A549 (cell line): Measurements from ENCODE around the gene SLC26A4. TPM values are rescaled to one million over a fixed set of nuclear protein-coding genes. Genes with fewer than 3 reads are reported as not detected.

Experiments used
- ATAC-seq, 2 experiments: fragments of 200-7000 bp in 1 of 2; fragments of >200 bp in 1 of 2; cut with Nextera tagmentation in 1 of 2; cut with Tn5 transposase in 1 of 2; 3 replicates each; pipeline versions ENCODE4 v1.8.0 to v1.9.1; 2018 to 2020; ENCODE audit warnings: mild to moderate bottlenecking in 1 of 2, moderate library complexity in 1 of 2
- CTCF ChIA-PET: fragments of 300-600 bp; sonication (Branson Sonifier 250); formaldehyde crosslinking; extraction: SDS; loops from one replicate; lab custom pipeline; 2021; ENCODE audit warnings: antibody characterized with exemption, inconsistent platforms; lab: Yijun Ruan, JAX
- POLR2A ChIA-PET: fragments of 350-600 bp; formaldehyde crosslinking; extraction: SDS; loops from one replicate; lab custom pipeline; 2021; ENCODE audit warnings: antibody characterized with exemption, inconsistent platforms; lab: Yijun Ruan, JAX
- DNase-seq, 2 experiments: peaks; one replicate each; pipeline versions ENCODE4 v3.0.0 to v3.0.0-alpha.2; 2011 to 2016; ENCODE audit warnings: low read depth in 1 of 2, low spot score in 1 of 2
- FAIRE-seq: peaks from 2 replicates; lab custom pipeline; 2011; peaks lifted over from hg19 to GRCh38; lab: Jason Lieb, UNC
- H3K27ac ChIP-seq, 2 experiments: fragments of >200 bp; sonication (Bioruptor Twin); formaldehyde crosslinking; 3 replicates each; pipeline ENCODE4 v1.5.1; 2016 to 2017
- H3K4me1 ChIP-seq: fragments of >200 bp; sonication (Bioruptor Twin); formaldehyde crosslinking; 3 replicates; pipeline ENCODE4 v1.6.1; 2016
- H3K4me2 ChIP-seq: fragments of >200 bp; sonication (Bioruptor Twin); formaldehyde crosslinking; 3 replicates; pipeline ENCODE4 v1.6.1; 2016
- H3K4me3 ChIP-seq: fragments of >200 bp; sonication (Bioruptor Twin); formaldehyde crosslinking; 3 replicates; pipeline ENCODE4 v1.5.1; 2016
- H3K9me3 ChIP-seq: fragments of >200 bp; sonication (Bioruptor Twin); formaldehyde crosslinking; 3 replicates; pipeline ENCODE4 v1.6.1; 2016
- ATOH8 ChIP-seq: fragments of 250-450 bp; sonication (Bioruptor Pico); IDR thresholded peaks from 2 replicates; pipeline ENCODE4 v1.5.0; 2020; ENCODE audit warnings: low read depth, mild to moderate bottlenecking, moderate library complexity
- CBX2 ChIP-seq: fragments of 200-600 bp; sonication (generic); IDR thresholded peaks from 2 replicates; pipeline ENCODE4 v1.6.1; 2016; ENCODE audit warnings: low read depth, mild to moderate bottlenecking, borderline replicate concordance
- CEBPB ChIP-seq, 2 experiments: fragments of >200 bp in 1 of 2; sonication (Bioruptor Twin) in 1 of 2; formaldehyde crosslinking in 1 of 2; IDR thresholded peaks; 2 replicates each; pipeline ENCODE4 v1.6.1; 2012 to 2016
- CHD2 ChIP-seq: fragments of 150-350 bp; IDR thresholded peaks from 2 replicates; pipeline ENCODE4 v1.6.1; 2014; ENCODE audit warnings: low read length; ENCODE audit not compliant: partially characterized antibody
- EHMT2 ChIP-seq: fragments of 200-600 bp; sonication (generic); IDR thresholded peaks from 2 replicates; pipeline ENCODE4 v1.6.1; 2016; ENCODE audit warnings: antibody characterized with exemption, low read depth, mild to moderate bottlenecking, moderate library complexity
- ELK1 ChIP-seq: fragments of 150-350 bp; IDR thresholded peaks from 2 replicates; pipeline ENCODE4 v1.6.1; 2014; ENCODE audit warnings: low read depth, mild to moderate bottlenecking, low read length
- FOXS1 ChIP-seq: fragments of 250-450 bp; sonication (Bioruptor Pico); IDR thresholded peaks from 2 replicates; pipeline ENCODE4 v1.5.0; 2020; ENCODE audit warnings: mild to moderate bottlenecking, moderate library complexity
- HOXB13 ChIP-seq: fragments of 250-450 bp; sonication (Bioruptor Pico); IDR thresholded peaks from 2 replicates; pipeline ENCODE4 v1.5.0; 2020; ENCODE audit warnings: low read depth, mild to moderate bottlenecking, moderate library complexity
- HOXB5 ChIP-seq: fragments of 250-450 bp; sonication (Bioruptor Pico); IDR thresholded peaks from 2 replicates; pipeline ENCODE4 v1.5.0; 2020; ENCODE audit warnings: mild to moderate bottlenecking, moderate library complexity
- JUN ChIP-seq, 2 experiments: fragments of >200 bp; sonication (Bioruptor Twin); formaldehyde crosslinking; IDR thresholded peaks; 2 replicates in 1 of 2; 3 replicates in 1 of 2; pipeline ENCODE4 v1.6.1; 2016 to 2017
- KDM1A ChIP-seq: fragments of 200-600 bp; sonication (generic); IDR thresholded peaks from 2 replicates; pipeline ENCODE4 v1.6.1; 2016; ENCODE audit warnings: low read depth, mild to moderate bottlenecking
- KDM5A ChIP-seq: fragments of 200-600 bp; sonication (generic); IDR thresholded peaks from 2 replicates; pipeline ENCODE4 v1.6.1; 2016; ENCODE audit warnings: antibody characterized with exemption, mild to moderate bottlenecking
- NFE2L2 ChIP-seq: fragments of 150-350 bp; conservative IDR thresholded peaks from 2 replicates; pipeline ENCODE4 v1.6.1; 2014; ENCODE audit warnings: low read length
- NR3C1 ChIP-seq: fragments of >200 bp; sonication (Bioruptor Twin); formaldehyde crosslinking; IDR thresholded peaks from 3 replicates; pipeline ENCODE4 v1.6.1; 2017
- RFX5 ChIP-seq: fragments of 450-650 bp; IDR thresholded peaks from 2 replicates; pipeline ENCODE4 v1.7.1; 2014; ENCODE audit warnings: antibody characterized with exemption, mild to moderate bottlenecking, moderate library complexity
- ZC3H11A ChIP-seq: fragments of 450-650 bp; IDR thresholded peaks from 2 replicates; pipeline ENCODE4 v1.6.1; 2014; ENCODE audit warnings: antibody characterized with exemption, mild to moderate bottlenecking
- ZNF302 ChIP-seq: fragments of 250-450 bp; sonication (Bioruptor Pico); IDR thresholded peaks from 2 replicates; pipeline ENCODE4 v1.9.0; 2021; ENCODE audit warnings: inconsistent platforms, mild to moderate bottlenecking, moderate library complexity
- WGBS: methylation state at CpG from one replicate; pipeline ENCODE4 v1.1.6; 2017; ENCODE audit errors: missing lambda C conversion rate; 5-methylcytosine and 5-hydroxymethylcytosine counted together
- polyA plus RNA-seq, 4 experiments: library from polyadenylated mRNA; depleted of rRNA in 3 of 4; stranded (reverse); fragments of >200 nt; fragmentation: RNase III in 1 of 4; extraction: RNeasy Plus Mini Kit Qiagen cat#74134 plus additional on column Dnase treatment in 1 of 4; gene quantifications; 2 replicates in 3 of 4; 3 replicates in 1 of 4; pipeline ENCODE4 v1.2.3, GENCODE V29; 2011 to 2017
- TF ChIP-seq, protein P1 (sequence below): fragments of >200 bp; sonication (Bioruptor Twin); formaldehyde crosslinking; IDR thresholded peaks from 3 replicates; pipeline ENCODE4 v1.5.1; 2016
- TF ChIP-seq, protein P2 (sequence below): IDR thresholded peaks from 2 replicates; pipeline ENCODE4 v1.6.1; 2012; ENCODE audit warnings: low read depth, borderline replicate concordance

The SLC26A4 gene
- polyA plus RNA-seq, 2 of the 4 experiments (the other 2 are of a cell fraction): 0.21 to 0.43 TPM

GRCh38 chr7:107682886-107683285 lies 22.3 kb downstream of the SLC26A4 start:
- 86% methylated on average over 5 of the region's 5 CpGs for WGBS
- Histone ChIP-seq H3K27ac (no peak overlapping the region), H3K4me1 (no peaks in the 10 kb centered on the region), H3K4me3 (no peak overlapping the region), H3K9me3 (no peaks in the 10 kb centered on the region), H3K4me2 (no peak overlapping the region)
- TF ChIP-seq KDM1A (no peak), HOXB13 (CRISPR knock-in tag) (no peak), CEBPB (IDR thresholded peaks at IDR 0.05) (no peak)
- TF ChIP-seq, protein P1, sequence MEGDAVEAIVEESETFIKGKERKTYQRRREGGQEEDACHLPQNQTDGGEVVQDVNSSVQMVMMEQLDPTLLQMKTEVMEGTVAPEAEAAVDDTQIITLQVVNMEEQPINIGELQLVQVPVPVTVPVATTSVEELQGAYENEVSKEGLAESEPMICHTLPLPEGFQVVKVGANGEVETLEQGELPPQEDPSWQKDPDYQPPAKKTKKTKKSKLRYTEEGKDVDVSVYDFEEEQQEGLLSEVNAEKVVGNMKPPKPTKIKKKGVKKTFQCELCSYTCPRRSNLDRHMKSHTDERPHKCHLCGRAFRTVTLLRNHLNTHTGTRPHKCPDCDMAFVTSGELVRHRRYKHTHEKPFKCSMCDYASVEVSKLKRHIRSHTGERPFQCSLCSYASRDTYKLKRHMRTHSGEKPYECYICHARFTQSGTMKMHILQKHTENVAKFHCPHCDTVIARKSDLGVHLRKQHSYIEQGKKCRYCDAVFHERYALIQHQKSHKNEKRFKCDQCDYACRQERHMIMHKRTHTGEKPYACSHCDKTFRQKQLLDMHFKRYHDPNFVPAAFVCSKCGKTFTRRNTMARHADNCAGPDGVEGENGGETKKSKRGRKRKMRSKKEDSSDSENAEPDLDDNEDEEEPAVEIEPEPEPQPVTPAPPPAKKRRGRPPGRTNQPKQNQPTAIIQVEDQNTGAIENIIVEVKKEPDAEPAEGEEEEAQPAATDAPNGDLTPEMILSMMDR: no peak
- ATAC-seq (no peak), DNase-seq (no peak), FAIRE-seq (no peak)
- ChIA-PET POLR2A (no interaction called here), CTCF (interaction anchor here (1.2 to 1.7 kb wide), 3 partner anchors 9 to 192 kb away, joined by 3 to 7 read pairs (median 6); no protein-coding TSS in a partner anchor)

DNA sequence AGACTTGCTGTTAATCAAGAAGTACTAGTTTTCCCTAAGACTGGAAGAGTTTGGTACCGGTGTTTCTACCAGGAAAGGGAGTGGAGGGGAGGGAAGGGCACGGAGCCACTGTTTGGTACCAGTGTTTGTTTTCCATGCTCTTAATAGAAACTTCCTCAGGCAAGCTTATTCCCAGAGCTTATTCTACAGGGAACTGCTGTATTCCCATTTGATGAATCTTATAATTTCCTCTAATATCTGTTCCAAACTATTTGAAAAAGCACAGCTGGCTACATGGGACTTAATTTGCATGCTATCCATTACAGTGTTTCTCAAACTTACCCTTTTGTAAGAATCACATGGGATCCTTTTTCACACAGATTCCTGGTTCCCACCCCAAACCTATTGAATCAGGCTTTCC lies 23.7 kb downstream of the SLC26A4 start:
- H3K4me2 ChIP-seq: no peak overlapping the region
- POLR2A ChIA-PET: no interaction called here

More for the DNA sequence above, 23.7 kb downstream of the SLC26A4 start:
- Histone ChIP-seq H3K4me3 (no peak overlapping the region), H3K9me3 (no peaks in the 10 kb centered on the region), H3K27ac (no peak overlapping the region), H3K4me1 (no peaks in the 10 kb centered on the region)
- no peak for ATAC-seq
- no peak for DNase-seq
- 53% methylated on average over 2 of the region's 2 CpGs for WGBS
- TF ChIP-seq KDM5A (no peak), KDM1A (no peak), NR3C1 (no peak), RFX5 (no peak), ZC3H11A (no peak), ELK1 (no peak), NFE2L2 (no peak), CBX2 (no peak), CEBPB (IDR thresholded peaks at IDR 0.05) (no peak), JUN (IDR thresholded peaks at IDR 0.05) (no peak), ZNF302 (CRISPR knock-in tag) (no peak), HOXB5 (no peak), EHMT2 (no peak), ATOH8 (CRISPR knock-in tag) (no peak), FOXS1 (CRISPR knock-in tag) (no peak), CHD2 (no peak)
- TF ChIP-seq, protein P2, sequence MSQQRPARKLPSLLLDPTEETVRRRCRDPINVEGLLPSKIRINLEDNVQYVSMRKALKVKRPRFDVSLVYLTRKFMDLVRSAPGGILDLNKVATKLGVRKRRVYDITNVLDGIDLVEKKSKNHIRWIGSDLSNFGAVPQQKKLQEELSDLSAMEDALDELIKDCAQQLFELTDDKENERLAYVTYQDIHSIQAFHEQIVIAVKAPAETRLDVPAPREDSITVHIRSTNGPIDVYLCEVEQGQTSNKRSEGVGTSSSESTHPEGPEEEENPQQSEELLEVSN: no peak
- TF ChIP-seq, protein P1: no peak
- CTCF ChIA-PET: interaction anchor here (0.5 to 1.4 kb wide), 2 partner anchors 19 to 958 kb away, joined by 3 read pairs; no protein-coding TSS in a partner anchor
- no peak for FAIRE-seq
